ENCODE results near the gene CRYBA1. TPM values are rescaled to one million over a fixed set of nuclear protein-coding genes. Genes with fewer than 3 reads are reported as not detected.
A peak's percentile ranks its signal among the peaks of the same experiment; 100 is the strongest.

Gene CRYBA1
- total RNA-seq, 1 donor from 2014 or later, result 0.84 TPM

GRCh38 chr17:29255926-29256522 lies 9.4 kb downstream of the CRYBA1 start:
- peak overlapping the region; percentile 17 for H3K27ac ChIP-seq
- Mint-ChIP-seq H3K4me1 (no peaks in the 10 kb centered on the region), H3K36me3 (peaks cover 18% of the 10 kb centered on the region), H3K27ac (no peak overlapping the region), H3K4me3 (no peak overlapping the region), H3K9me3 (no peaks in the 10 kb centered on the region), H3K27me3 (ENCODE audit: insufficient read depth, low read depth) (no peaks in the 10 kb centered on the region)
- no peaks in the 10 kb centered on the region for H3K4me1 ChIP-seq
- H3K9ac ChIP-seq, result no peak overlapping the region
- peaks cover 63% of the 10 kb centered on the region for H4K20me1 ChIP-seq (ENCODE audit: low read depth)
- H3K79me2 ChIP-seq (ENCODE audit: low read depth), result peaks cover 26% of the 10 kb centered on the region
- no peak for TF ChIP-seq EZH2 (IDR thresholded peaks at IDR 0.05)
- no peak for TF ChIP-seq EZH2phosphoT487 (IDR thresholded peaks at IDR 0.05)
- TF ChIP-seq CTCF (IDR thresholded peaks at IDR 0.05), result no peak
- DNase-seq (ENCODE audit: low spot score), result no peak
- peaks cover 15% of the 10 kb centered on the region for H3K36me3 ChIP-seq
- no peaks in the 10 kb centered on the region for H3K9me3 ChIP-seq (ENCODE audit: low read depth)
- H3K4me3 ChIP-seq, result no peak overlapping the region
- no peaks in the 10 kb centered on the region for H3K27me3 ChIP-seq
- H2AFZ ChIP-seq (replicated peaks), result no peak overlapping the region
- peaks cover 79% of the 10 kb centered on the region for H3F3A ChIP-seq (ENCODE audit: low read depth)
- H3K4me2 ChIP-seq, result no peak overlapping the region

- H3K4me2 ChIP-seq, result no peak overlapping the region
- H2AFZ ChIP-seq (replicated peaks), result no peak overlapping the region
- H4K20me1 ChIP-seq (ENCODE audit: low read depth), result peaks cover 72% of the 10 kb centered on the region
- Mint-ChIP-seq H3K4me3 (no peak overlapping the region), H3K27ac (no peak overlapping the region), H3K9me3 (no peaks in the 10 kb centered on the region), H3K36me3 (peaks cover 18% of the 10 kb centered on the region), H3K4me1 (no peaks in the 10 kb centered on the region), H3K27me3 (ENCODE audit: insufficient read depth, low read depth) (no peaks in the 10 kb centered on the region)
- H3K79me2 ChIP-seq (ENCODE audit: low read depth), result peaks cover 35% of the 10 kb centered on the region
- TF ChIP-seq EZH2 (IDR thresholded peaks at IDR 0.05) (no peak), CTCF (IDR thresholded peaks at IDR 0.05) (no peak), EZH2phosphoT487 (IDR thresholded peaks at IDR 0.05) (no peak)
- H3K4me3 ChIP-seq, result no peak overlapping the region
- peak overlapping the region; percentile 17 for H3K27ac ChIP-seq
- H3K27me3 ChIP-seq, result no peaks in the 10 kb centered on the region
- peak overlapping the region; percentile 2 for H3K9ac ChIP-seq
- DNase-seq (ENCODE audit: low spot score), result no peak
- H3F3A ChIP-seq (ENCODE audit: low read depth), result peaks cover 87% of the 10 kb centered on the region
- no peaks in the 10 kb centered on the region for H3K9me3 ChIP-seq (ENCODE audit: low read depth)
- no peaks in the 10 kb centered on the region for H3K4me1 ChIP-seq
- H3K36me3 ChIP-seq, result peaks cover 20% of the 10 kb centered on the region
Measured at GRCh38 chr17:29256735-29257466, 10.2 kb downstream of the CRYBA1 start.

- Histone ChIP-seq H3K4me2 (no peak overlapping the region), H3K9me3 (ENCODE audit: low read depth) (no peaks in the 10 kb centered on the region), H3K36me3 (peaks cover 24% of the 10 kb centered on the region), H3K27ac (peak overlapping the region; percentile 17), H3K4me3 (no peak overlapping the region), H3K9ac (no peak overlapping the region), H3K4me1 (no peaks in the 10 kb centered on the region), H3K27me3 (no peaks in the 10 kb centered on the region), H2AFZ (replicated peaks) (no peak overlapping the region), H3K79me2 (ENCODE audit: low read depth) (peaks cover 43% of the 10 kb centered on the region), H4K20me1 (ENCODE audit: low read depth) (peaks cover 72% of the 10 kb centered on the region), H3F3A (ENCODE audit: low read depth) (peaks cover 81% of the 10 kb centered on the region)
- no peak overlapping the region for H3K4me3 Mint-ChIP-seq
- no peak for TF ChIP-seq CTCF (IDR thresholded peaks at IDR 0.05)
- no peak for TF ChIP-seq EZH2phosphoT487 (IDR thresholded peaks at IDR 0.05)
- no peak for TF ChIP-seq EZH2 (IDR thresholded peaks at IDR 0.05)
- DNase-seq (ENCODE audit: low spot score), result no peak
- no peak overlapping the region for H3K27ac Mint-ChIP-seq
- no peaks in the 10 kb centered on the region for H3K9me3 Mint-ChIP-seq
- no peaks in the 10 kb centered on the region for H3K4me1 Mint-ChIP-seq
- H3K27me3 Mint-ChIP-seq (ENCODE audit: insufficient read depth, low read depth), result no peaks in the 10 kb centered on the region
- H3K36me3 Mint-ChIP-seq, result peaks cover 18% of the 10 kb centered on the region
Measured at GRCh38 chr17:29257756-29258155, 11.1 kb downstream of the CRYBA1 start.

Data from neural progenitor cell (in vitro differentiated cells).